HL-60 (cell line): ENCODE results near the gene ELFN2.

ENCODE experiments used
- DNase-seq, 2 experiments: peaks; one replicate each; pipeline ENCODE4 v3.0.0-alpha.2; 2010 to 2020; ENCODE audit warnings: low read depth in 1 of 2, low spot score in 1 of 2
- H3K27ac ChIP-seq: fragments of 250-450 bp; sonication (Bioruptor Pico); replicated peaks from 2 replicates; pipeline ENCODE4 v1.5.1; 2020; ENCODE audit warnings: mild to moderate bottlenecking, moderate library complexity
- H3K27me3 ChIP-seq: fragments of 250-450 bp; sonication (Bioruptor Pico); 2 replicates; pipeline ENCODE4 v1.5.1; 2021; ENCODE audit warnings: mild to moderate bottlenecking, moderate library complexity; ENCODE audit not compliant: insufficient read depth, poor library complexity, severe bottlenecking
- H3K4me3 ChIP-seq: replicated peaks from 2 replicates; pipeline ENCODE4 v1.5.1; 2011; ENCODE audit warnings: mild to moderate bottlenecking, control low read depth, low read length; ENCODE audit not compliant: insufficient read depth
- GABPA ChIP-seq: IDR thresholded peaks from 2 replicates; pipeline ENCODE4 v1.6.1; 2012; ENCODE audit warnings: low read depth
- POLR2AphosphoS5 ChIP-seq: IDR thresholded peaks from 2 replicates; pipeline ENCODE4 v1.6.1; 2012; ENCODE audit warnings: low read depth
- SPI1 ChIP-seq: IDR thresholded peaks from 2 replicates; pipeline ENCODE4 v1.6.1; 2012; ENCODE audit warnings: low read depth, mild to moderate bottlenecking, borderline replicate concordance
- TF ChIP-seq, protein P1 (sequence below): IDR thresholded peaks from one replicate; pipeline ENCODE4 v1.5.1; 2011; ENCODE audit warnings: low read length, control low read depth, inconsistent platforms; ENCODE audit not compliant: insufficient read depth
- TF ChIP-seq, protein P2 (sequence below): IDR thresholded peaks from 2 replicates; pipeline ENCODE4 v1.6.1; 2012; ENCODE audit warnings: low read depth; ENCODE audit not compliant: insufficient replicate concordance

ELFN2 gene

DNA sequence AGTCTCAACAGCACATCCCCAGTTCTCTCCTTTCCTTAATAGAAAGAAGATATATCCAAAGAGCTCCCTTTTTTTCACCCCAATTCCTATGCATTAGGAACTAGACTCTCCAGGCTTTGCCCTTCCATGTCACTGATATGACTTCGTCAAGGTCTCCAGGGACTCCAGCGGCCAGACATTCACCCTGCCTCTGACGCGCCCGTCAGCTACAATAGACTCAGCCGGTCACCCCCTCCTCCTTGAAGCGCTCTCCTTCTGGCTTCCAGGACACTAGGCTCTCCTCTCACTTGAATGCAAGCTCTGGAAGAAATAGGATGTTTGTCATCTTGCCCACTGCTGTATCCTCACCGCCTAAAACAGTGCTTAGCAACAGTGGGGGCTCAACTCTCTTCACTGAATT, 14.9 kb upstream of the ELFN2 start:
- H3K4me3 ChIP-seq, result no peak overlapping the region
- TF ChIP-seq, protein P1, sequence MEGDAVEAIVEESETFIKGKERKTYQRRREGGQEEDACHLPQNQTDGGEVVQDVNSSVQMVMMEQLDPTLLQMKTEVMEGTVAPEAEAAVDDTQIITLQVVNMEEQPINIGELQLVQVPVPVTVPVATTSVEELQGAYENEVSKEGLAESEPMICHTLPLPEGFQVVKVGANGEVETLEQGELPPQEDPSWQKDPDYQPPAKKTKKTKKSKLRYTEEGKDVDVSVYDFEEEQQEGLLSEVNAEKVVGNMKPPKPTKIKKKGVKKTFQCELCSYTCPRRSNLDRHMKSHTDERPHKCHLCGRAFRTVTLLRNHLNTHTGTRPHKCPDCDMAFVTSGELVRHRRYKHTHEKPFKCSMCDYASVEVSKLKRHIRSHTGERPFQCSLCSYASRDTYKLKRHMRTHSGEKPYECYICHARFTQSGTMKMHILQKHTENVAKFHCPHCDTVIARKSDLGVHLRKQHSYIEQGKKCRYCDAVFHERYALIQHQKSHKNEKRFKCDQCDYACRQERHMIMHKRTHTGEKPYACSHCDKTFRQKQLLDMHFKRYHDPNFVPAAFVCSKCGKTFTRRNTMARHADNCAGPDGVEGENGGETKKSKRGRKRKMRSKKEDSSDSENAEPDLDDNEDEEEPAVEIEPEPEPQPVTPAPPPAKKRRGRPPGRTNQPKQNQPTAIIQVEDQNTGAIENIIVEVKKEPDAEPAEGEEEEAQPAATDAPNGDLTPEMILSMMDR, result no peak
- TF ChIP-seq, protein P2, sequence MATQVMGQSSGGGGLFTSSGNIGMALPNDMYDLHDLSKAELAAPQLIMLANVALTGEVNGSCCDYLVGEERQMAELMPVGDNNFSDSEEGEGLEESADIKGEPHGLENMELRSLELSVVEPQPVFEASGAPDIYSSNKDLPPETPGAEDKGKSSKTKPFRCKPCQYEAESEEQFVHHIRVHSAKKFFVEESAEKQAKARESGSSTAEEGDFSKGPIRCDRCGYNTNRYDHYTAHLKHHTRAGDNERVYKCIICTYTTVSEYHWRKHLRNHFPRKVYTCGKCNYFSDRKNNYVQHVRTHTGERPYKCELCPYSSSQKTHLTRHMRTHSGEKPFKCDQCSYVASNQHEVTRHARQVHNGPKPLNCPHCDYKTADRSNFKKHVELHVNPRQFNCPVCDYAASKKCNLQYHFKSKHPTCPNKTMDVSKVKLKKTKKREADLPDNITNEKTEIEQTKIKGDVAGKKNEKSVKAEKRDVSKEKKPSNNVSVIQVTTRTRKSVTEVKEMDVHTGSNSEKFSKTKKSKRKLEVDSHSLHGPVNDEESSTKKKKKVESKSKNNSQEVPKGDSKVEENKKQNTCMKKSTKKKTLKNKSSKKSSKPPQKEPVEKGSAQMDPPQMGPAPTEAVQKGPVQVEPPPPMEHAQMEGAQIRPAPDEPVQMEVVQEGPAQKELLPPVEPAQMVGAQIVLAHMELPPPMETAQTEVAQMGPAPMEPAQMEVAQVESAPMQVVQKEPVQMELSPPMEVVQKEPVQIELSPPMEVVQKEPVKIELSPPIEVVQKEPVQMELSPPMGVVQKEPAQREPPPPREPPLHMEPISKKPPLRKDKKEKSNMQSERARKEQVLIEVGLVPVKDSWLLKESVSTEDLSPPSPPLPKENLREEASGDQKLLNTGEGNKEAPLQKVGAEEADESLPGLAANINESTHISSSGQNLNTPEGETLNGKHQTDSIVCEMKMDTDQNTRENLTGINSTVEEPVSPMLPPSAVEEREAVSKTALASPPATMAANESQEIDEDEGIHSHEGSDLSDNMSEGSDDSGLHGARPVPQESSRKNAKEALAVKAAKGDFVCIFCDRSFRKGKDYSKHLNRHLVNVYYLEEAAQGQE, result no peak
- peaks cover 5% of the 10 kb centered on the region for H3K27me3 ChIP-seq
- H3K27ac ChIP-seq, result no peak overlapping the region
- no peak for DNase-seq

DNA sequence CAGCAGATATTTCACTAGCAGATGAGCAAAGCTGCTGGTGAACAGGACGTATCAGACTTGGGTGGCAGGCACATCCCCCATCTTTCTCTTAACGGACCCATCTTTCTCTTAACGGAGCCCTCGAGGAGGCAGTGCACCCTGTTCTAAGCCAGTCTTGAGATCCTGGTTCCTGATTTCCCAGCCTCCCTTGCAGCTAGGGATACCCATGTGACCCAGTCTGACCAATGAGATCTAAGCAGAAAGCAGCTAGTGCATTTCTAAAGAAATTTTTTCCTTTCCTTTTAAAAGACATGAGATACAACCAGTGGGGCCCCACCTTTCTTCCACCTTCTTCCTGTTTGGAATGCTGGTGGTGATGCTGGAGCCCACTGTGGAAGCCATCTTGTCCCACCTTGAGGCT, 13.6 kb upstream of the ELFN2 start:
- H3K27me3 ChIP-seq, result peaks cover 4% of the 10 kb centered on the region
- TF ChIP-seq, protein P1, result no peak
- TF ChIP-seq, protein P2, result no peak
- no peak for TF ChIP-seq GABPA
- TF ChIP-seq POLR2AphosphoS5, result no peak
- no peak for TF ChIP-seq SPI1
- no peak overlapping the region for H3K4me3 ChIP-seq
- H3K27ac ChIP-seq, result no peak overlapping the region
- DNase-seq, result no peak

DNA sequence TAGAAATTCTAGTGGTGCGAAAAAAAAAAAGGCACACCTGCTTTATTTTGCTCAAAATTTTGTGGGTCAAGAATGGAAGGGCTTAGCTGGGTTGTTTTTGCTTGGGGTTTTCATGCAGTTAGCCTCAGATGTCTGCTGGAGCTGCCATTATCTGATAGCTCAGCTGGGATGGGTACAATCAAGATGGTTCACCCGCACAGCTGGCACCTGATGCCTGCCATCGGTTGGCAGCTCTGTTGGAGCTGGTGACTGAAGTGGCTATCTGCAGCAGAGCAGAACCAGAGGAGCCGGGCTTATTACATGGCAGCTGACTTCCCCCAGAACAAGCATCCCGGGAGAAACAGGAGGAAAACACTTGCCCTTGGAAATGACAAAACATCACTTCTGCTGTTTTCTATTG, 12.1 kb upstream of the ELFN2 start:
- TF ChIP-seq SPI1 (no peak), GABPA (no peak), POLR2AphosphoS5 (no peak)
- TF ChIP-seq, protein P1, result no peak
- TF ChIP-seq, protein P2, result no peak
- Histone ChIP-seq H3K27me3 (peaks cover 4% of the 10 kb centered on the region), H3K27ac (no peak overlapping the region), H3K4me3 (no peak overlapping the region)
- no peak for DNase-seq
